Left lung (tissue), 10 donors: ENCODE measurements around the gene F13A1. TPM values are rescaled to one million over a fixed set of nuclear protein-coding genes. Genes with fewer than 3 reads are reported as not detected.

Experiments used
- ATAC-seq: fragments of 200-7000 bp; cut with Tn5 transposase; one replicate; pipeline ENCODE4 v1.9.1; 2020; ENCODE audit warnings: moderate library complexity
- DNase-seq, 4 donors: peaks; one replicate each; pipeline ENCODE4 v3.0.0-alpha.2; 2013 to 2020
- H3K27ac ChIP-seq, 2 donors: fragments of 200-600 bp; sonication (generic) in 1 of 2; one replicate each; pipeline versions ENCODE4 v1.5.0 to v1.8.0; 2020 to 2021
- H3K27me3 ChIP-seq, 2 donors: fragments of 200-600 bp; sonication (generic) in 1 of 2; one replicate each; pipeline versions ENCODE4 v1.5.0 to v1.8.0; 2020 to 2021
- H3K36me3 ChIP-seq, 2 donors: fragments of 200-600 bp; sonication (generic) in 1 of 2; one replicate each; pipeline versions ENCODE4 v1.5.0 to v1.8.0; 2020 to 2021
- H3K4me1 ChIP-seq, 2 donors: fragments of 200-600 bp; one replicate each; pipeline ENCODE4 v1.8.0; 2021
- H3K4me3 ChIP-seq, 2 donors: fragments of 200-600 bp; sonication (generic) in 1 of 2; one replicate each; pipeline versions ENCODE4 v1.5.0 to v1.8.0; 2020 to 2021; ENCODE audit warnings: mild to moderate bottlenecking in 1 of 2
- H3K9me3 ChIP-seq, 2 donors: fragments of 200-600 bp; sonication (generic) in 1 of 2; one replicate each; pipeline versions ENCODE4 v1.5.0 to v1.8.0; 2020 to 2021
- CTCF ChIP-seq, 2 donors: fragments of 200-600 bp; sonication (generic) in 1 of 2; IDR thresholded peaks; one replicate each; pipeline versions ENCODE4 v1.5.0 to v1.8.0; 2021; ENCODE audit warnings: antibody characterized with exemption in 2 of 2
- intact Hi-C, 2 donors: fragments of 100-400 bp; cut with DNase I; formaldehyde crosslinking; loops; one replicate each; pipeline versions ENCODE4 v1.11.2 to v1.14.2; 2022
- polyA plus RNA-seq, 6 donors: library from polyadenylated mRNA; unstranded; fragments of 120-200 nt; gene quantifications; one replicate each; pipeline ENCODE4 v1.2.1, GENCODE V29; 2013; ENCODE audit not compliant: insufficient read length in 6 of 6
- total RNA-seq, 2 donors: library from RNA; stranded (reverse); fragmentation: NEBNext Ultra II Directional; extraction: Animal tissue kit (Norgen Biotek cat#: 25700); gene quantifications; one replicate each; pipeline ENCODE4 v1.2.1, GENCODE V29; 2021
- donor health status: DM: no; HTN: yes; CAD: no.
- donor health status: DM: no; HTN: no; CAD: no.

The F13A1 gene
- total and polyA plus RNA-seq, 8 donors: 32.7 to 153 (median 50.7) TPM

- H3K27ac ChIP-seq: no peak overlapping the region
- peaks cover 0 to 13% of the 10 kb centered on the region in 2 donors for H3K27me3 ChIP-seq
- no peak for DNase-seq
- no peak for ATAC-seq
- TF ChIP-seq CTCF (IDR thresholded peaks at IDR 0.05): no peak
- H3K36me3 ChIP-seq: no peaks in the 10 kb centered on the region
- no peaks in the 10 kb centered on the region for H3K9me3 ChIP-seq
- no peak overlapping the region for H3K4me3 ChIP-seq
- intact Hi-C loops: no loop called here
- peaks cover 0 to 3% of the 10 kb centered on the region in 2 donors for H3K4me1 ChIP-seq
These were observed 31.1 kb upstream of the F13A1 start for GRCh38 chr6:6351511-6352025.

GRCh38 chr6:6350696-6351095 is 30.2 kb upstream of the F13A1 start:
- Histone ChIP-seq H3K4me1 (peaks cover 0 to 3% of the 10 kb centered on the region in 2 donors), H3K9me3 (no peaks in the 10 kb centered on the region), H3K27ac (no peak overlapping the region), H3K36me3 (no peaks in the 10 kb centered on the region), H3K4me3 (no peak overlapping the region), H3K27me3 (peaks cover 0 to 13% of the 10 kb centered on the region in 2 donors)
- intact Hi-C loops: no loop called here
- ATAC-seq: no peak
- TF ChIP-seq CTCF (IDR thresholded peaks at IDR 0.05): no peak
- DNase-seq: no peak

- ATAC-seq: no peak
- intact Hi-C loops: no loop called here
These were observed 27.8 kb upstream of the F13A1 start for GRCh38 chr6:6348256-6348655.

GRCh38 chr6:6346427-6347023 is 26.1 kb upstream of the F13A1 start:
- Histone ChIP-seq H3K9me3 (no peaks in the 10 kb centered on the region), H3K27ac (no peak overlapping the region), H3K36me3 (no peaks in the 10 kb centered on the region), H3K4me1 (peaks cover 0 to 3% of the 10 kb centered on the region in 2 donors), H3K27me3 (peaks cover 0 to 4% of the 10 kb centered on the region in 2 donors), H3K4me3 (no peak overlapping the region)
- no peak for DNase-seq
- ATAC-seq: no peak
- no peak for TF ChIP-seq CTCF (IDR thresholded peaks at IDR 0.05)
- intact Hi-C loops: no loop called here

More at GRCh38 chr6:6348256-6348655, 27.8 kb upstream of the F13A1 start:
- Histone ChIP-seq H3K36me3 (no peaks in the 10 kb centered on the region), H3K4me1 (peaks cover 0 to 3% of the 10 kb centered on the region in 2 donors), H3K27ac (no peak overlapping the region), H3K27me3 (peaks cover 0 to 10% of the 10 kb centered on the region in 2 donors), H3K4me3 (no peak overlapping the region), H3K9me3 (no peaks in the 10 kb centered on the region)
- DNase-seq: no peak
- TF ChIP-seq CTCF (IDR thresholded peaks at IDR 0.05): no peak

- no peak for TF ChIP-seq CTCF (IDR thresholded peaks at IDR 0.05)
These were observed 13.0 kb upstream of the F13A1 start for GRCh38 chr6:6333501-6333900.

More at GRCh38 chr6:6333501-6333900, 13.0 kb upstream of the F13A1 start:
- no peaks in the 10 kb centered on the region for H3K9me3 ChIP-seq
- intact Hi-C loops: no loop called here
- no peaks in the 10 kb centered on the region for H3K27me3 ChIP-seq
- no peak overlapping the region for H3K27ac ChIP-seq
- H3K36me3 ChIP-seq: no peaks in the 10 kb centered on the region
- peaks cover 0 to 15% of the 10 kb centered on the region in 2 donors for H3K4me1 ChIP-seq
- H3K4me3 ChIP-seq: no peak overlapping the region
- no peak for ATAC-seq
- DNase-seq: no peak
